Activated naive CD4-positive, alpha-beta T cell treated with anti-CD3 and anti-CD28 coated beads, Interleukin-2, amount 10 ng/mL, durations not matched to agents 7 days and 5 days (primary cell): ENCODE results near the gene ANKRD34A.

Experiments used
- CTCF ChIA-PET: fragments of 350-600 bp; sonication (Branson Sonifier 250); formaldehyde crosslinking; loops from one replicate; lab custom pipeline; 2021; ENCODE audit warnings: antibody characterized with exemption; lab: Charles Lee
- DNase-seq: peaks from one replicate; pipeline ENCODE4 v3.0.0-alpha.2; 2020
- H3K27ac Mint-ChIP-seq: one replicate; pipeline ENCODE4 v1.8.0; 2021; ENCODE audit warnings: mild to moderate bottlenecking, moderate library complexity, mixed read lengths
- H3K27me3 Mint-ChIP-seq: one replicate; pipeline ENCODE4 v1.8.0; 2021; ENCODE audit warnings: mild to moderate bottlenecking, mixed read lengths
- H3K36me3 Mint-ChIP-seq: one replicate; pipeline ENCODE4 v1.8.0; 2021; ENCODE audit warnings: mixed read lengths
- H3K4me1 Mint-ChIP-seq: one replicate; pipeline ENCODE4 v1.8.0; 2021; ENCODE audit warnings: mixed read lengths
- H3K4me3 Mint-ChIP-seq: one replicate; pipeline ENCODE4 v1.8.0; 2021; ENCODE audit warnings: mild to moderate bottlenecking, moderate library complexity, mixed read lengths
- H3K9me3 Mint-ChIP-seq: one replicate; pipeline ENCODE4 v1.8.0; 2021; ENCODE audit warnings: mixed read lengths

The ANKRD34A gene

GRCh38 chr1:145964328-145965118 lies at the start of gene ANKRD34A, which contains the start of gene POLR3GL:
Gene ANKRD34A (minus strand): TSS chr1:145964575. CDS start chr1:145961759, 2,816 bp downstream.
Gene POLR3GL (plus strand): TSS chr1:145964690. CDS start chr1:145974866, 10,176 bp downstream.
- CTCF ChIA-PET, result interaction anchor here (0.6 to 4.0 kb wide), 9 partner anchors 14 to 118 kb away, joined by 3 to 29 read pairs (median 5); partner anchors contain the start of genes NUDT17, PIAS3 and RBM8A
- DNase-seq, result peak; percentile 97
- Mint-ChIP-seq H3K9me3 (peaks cover 11% of the 10 kb centered on the region), H3K27ac (peak within 1 kb of the TSS; percentile 93), H3K4me1 (peaks cover 53% of the 10 kb centered on the region), H3K4me3 (peak within 1 kb of the TSS; percentile 87), H3K36me3 (peaks cover 18% of the 10 kb centered on the region), H3K27me3 (peaks cover 25% of the 10 kb centered on the region)

- Mint-ChIP-seq H3K36me3 (no peaks in the 10 kb centered on the region), H3K4me1 (peaks cover 15% of the 10 kb centered on the region), H3K27me3 (peaks cover 33% of the 10 kb centered on the region), H3K27ac (no peak overlapping the region), H3K4me3 (no peak overlapping the region), H3K9me3 (no peaks in the 10 kb centered on the region)
- CTCF ChIA-PET, result interaction anchor here (8.6 to 8.8 kb wide), 2 partner anchors 34 to 167 kb away, joined by 106 to 154 read pairs; partner anchors contain the start of gene NUDT17
- DNase-seq, result no peak
These were observed 49.2 kb upstream of the ANKRD34A start for GRCh38 chr1:146013559-146013922.

- Mint-ChIP-seq H3K9me3 (no peaks in the 10 kb centered on the region), H3K36me3 (no peaks in the 10 kb centered on the region), H3K27me3 (peaks cover 27% of the 10 kb centered on the region), H3K27ac (no peak overlapping the region), H3K4me1 (peaks cover 16% of the 10 kb centered on the region), H3K4me3 (no peak overlapping the region)
- peak; percentile 75 for DNase-seq
- CTCF ChIA-PET, result interaction anchor here (0.6 to 8.8 kb wide), 8 partner anchors 15 to 166 kb away, joined by 3 to 154 read pairs (median 4); partner anchors contain the start of genes NUDT17 and PIAS3
These were observed 48.6 kb upstream of the ANKRD34A start for GRCh38 chr1:146012703-146013558.

DNA sequence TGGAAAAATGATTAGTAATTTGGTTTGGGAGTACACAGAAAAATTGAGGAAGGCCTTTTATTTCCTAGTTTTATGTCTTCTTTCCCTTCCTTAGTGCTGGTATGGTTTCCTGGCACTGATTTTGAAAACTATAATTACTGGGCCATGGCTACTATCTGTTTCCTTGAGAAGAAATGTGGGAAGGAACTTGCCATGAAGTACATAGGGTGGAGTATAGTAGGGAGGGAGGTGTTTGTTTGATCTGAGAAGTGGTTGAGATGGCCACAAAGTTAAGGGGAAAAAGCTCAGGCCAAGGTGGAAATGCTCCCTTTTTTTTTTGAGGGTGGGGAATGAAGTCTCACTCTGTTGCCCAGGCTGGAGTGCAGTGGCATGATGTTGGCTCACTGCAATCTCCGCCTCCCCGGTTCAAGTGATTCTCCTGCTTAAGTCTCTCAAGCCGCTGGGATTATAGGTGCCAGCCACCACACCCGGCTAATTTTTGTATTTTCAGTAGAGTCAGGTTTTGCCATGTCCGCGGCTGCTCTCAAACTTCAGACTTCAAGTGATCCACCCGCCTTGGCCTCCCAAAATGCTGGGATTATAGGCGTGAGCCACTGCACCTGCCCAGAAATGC lies 45.9 kb upstream of the ANKRD34A start:
- no peaks in the 10 kb centered on the region for H3K9me3 Mint-ChIP-seq
- H3K27me3 Mint-ChIP-seq, result peaks cover 5% of the 10 kb centered on the region
- peaks cover 41% of the 10 kb centered on the region for H3K4me1 Mint-ChIP-seq
- no peak overlapping the region for H3K27ac Mint-ChIP-seq
- H3K4me3 Mint-ChIP-seq, result no peak overlapping the region
- CTCF ChIA-PET, result interaction anchor here (1.0 to 8.8 kb wide), 6 partner anchors 31 to 163 kb away, joined by 3 to 154 read pairs (median 17); partner anchors contain the start of gene NUDT17
- H3K36me3 Mint-ChIP-seq, result no peaks in the 10 kb centered on the region
- no peak for DNase-seq

DNA sequence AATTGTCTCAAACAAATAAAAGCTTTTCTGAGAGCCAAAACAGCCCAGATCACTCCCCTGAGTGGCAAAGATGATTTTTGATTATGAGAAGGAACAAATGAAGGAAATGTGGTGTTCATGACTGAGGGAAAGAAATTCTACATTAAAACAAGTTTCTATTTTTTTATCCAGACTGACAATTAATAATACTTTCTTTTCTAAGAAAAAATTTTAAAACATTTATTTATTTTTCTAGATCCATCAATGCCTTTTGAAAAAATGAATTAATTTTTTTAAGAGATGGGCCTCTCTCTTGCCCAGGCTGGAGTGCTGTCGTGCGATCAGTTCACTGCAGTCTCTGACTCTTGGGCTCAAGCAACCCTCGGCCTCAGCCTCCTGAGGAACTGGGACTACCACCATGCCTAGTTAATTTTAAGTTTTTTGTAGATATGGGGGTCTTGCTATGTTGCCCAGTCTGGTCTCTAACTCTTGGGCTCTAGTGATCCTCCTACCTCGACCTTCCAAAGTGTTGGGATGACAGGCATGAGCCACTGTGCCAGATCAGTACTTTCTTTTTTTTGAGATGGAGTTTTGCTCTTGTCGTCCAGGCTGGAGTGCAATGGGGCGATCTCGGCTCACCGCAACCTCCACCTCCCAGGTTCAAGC lies 43.2 kb upstream of the ANKRD34A start:
- DNase-seq, result no peak
- H3K4me3 Mint-ChIP-seq, result peak overlapping the region; percentile 54
- no peaks in the 10 kb centered on the region for H3K36me3 Mint-ChIP-seq
- H3K27me3 Mint-ChIP-seq, result no peaks in the 10 kb centered on the region
- H3K27ac Mint-ChIP-seq, result peak overlapping the region; percentile 91
- CTCF ChIA-PET, result interaction anchor here (0.7 to 8.8 kb wide), 7 partner anchors 12 to 161 kb away, joined by 3 to 154 read pairs (median 6); partner anchors contain the start of genes NUDT17 and TXNIP
- peaks cover 53% of the 10 kb centered on the region for H3K4me1 Mint-ChIP-seq
- no peaks in the 10 kb centered on the region for H3K9me3 Mint-ChIP-seq

GRCh38 chr1:146001709-146002108 lies 37.3 kb upstream of the ANKRD34A start:
- CTCF ChIA-PET, result interaction anchor here (1.8 kb wide), 1 partner anchor 22 kb away, joined by 9 read pairs; no protein-coding TSS in a partner anchor
- Mint-ChIP-seq H3K9me3 (no peaks in the 10 kb centered on the region), H3K27me3 (no peaks in the 10 kb centered on the region), H3K4me1 (peaks cover 73% of the 10 kb centered on the region), H3K27ac (no peak overlapping the region), H3K4me3 (no peak overlapping the region), H3K36me3 (no peaks in the 10 kb centered on the region)
- DNase-seq, result no peak

GRCh38 chr1:145999321-146000024 lies 35.1 kb upstream of the ANKRD34A start:
- DNase-seq, result peak; percentile 46
- CTCF ChIA-PET, result no interaction called here

DNA sequence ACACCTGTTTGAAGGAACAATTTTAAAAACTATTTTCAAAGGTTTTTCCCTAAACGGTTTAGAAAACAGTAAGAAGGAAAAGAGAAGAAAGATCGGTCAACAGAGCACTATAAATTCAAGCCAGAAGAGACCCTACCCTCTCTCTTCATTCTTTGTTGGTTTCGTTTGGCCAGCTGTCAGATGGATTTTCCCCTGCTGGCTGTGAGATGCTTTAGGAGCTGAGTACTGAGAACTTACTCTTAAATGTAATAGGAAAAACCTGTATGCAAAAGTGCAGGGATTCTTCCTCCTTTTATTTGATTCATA lies 33.3 kb upstream of the ANKRD34A start:
- H3K27ac Mint-ChIP-seq, result peak overlapping the region; percentile 99
- H3K4me3 Mint-ChIP-seq, result peak overlapping the region; percentile 97
- no peak for DNase-seq
- H3K9me3 Mint-ChIP-seq, result no peaks in the 10 kb centered on the region
- CTCF ChIA-PET, result interaction anchor here (1.1 to 11.5 kb wide), 3 partner anchors 9 to 20 kb away, joined by 4 to 132 read pairs (median 37); no protein-coding TSS in a partner anchor
- no peaks in the 10 kb centered on the region for H3K27me3 Mint-ChIP-seq
- peaks cover 53% of the 10 kb centered on the region for H3K4me1 Mint-ChIP-seq
- peaks cover 38% of the 10 kb centered on the region for H3K36me3 Mint-ChIP-seq

More at GRCh38 chr1:145999321-146000024, 35.1 kb upstream of the ANKRD34A start:
- Mint-ChIP-seq H3K36me3 (peaks cover 20% of the 10 kb centered on the region), H3K4me3 (peak overlapping the region; percentile 47), H3K4me1 (peaks cover 52% of the 10 kb centered on the region), H3K27me3 (no peaks in the 10 kb centered on the region), H3K27ac (peak overlapping the region; percentile 99), H3K9me3 (no peaks in the 10 kb centered on the region)

GRCh38 chr1:145997016-145997717 lies 32.8 kb upstream of the ANKRD34A start:
- Mint-ChIP-seq H3K4me3 (peak overlapping the region; percentile 97), H3K27me3 (no peaks in the 10 kb centered on the region), H3K27ac (peak overlapping the region; percentile 99), H3K36me3 (peaks cover 42% of the 10 kb centered on the region), H3K9me3 (no peaks in the 10 kb centered on the region), H3K4me1 (peaks cover 58% of the 10 kb centered on the region)
- DNase-seq, result peak; percentile 79
- CTCF ChIA-PET, result interaction anchor here (6.1 to 11.5 kb wide), 2 partner anchors 10 to 18 kb away, joined by 37 to 132 read pairs; no protein-coding TSS in a partner anchor

DNA sequence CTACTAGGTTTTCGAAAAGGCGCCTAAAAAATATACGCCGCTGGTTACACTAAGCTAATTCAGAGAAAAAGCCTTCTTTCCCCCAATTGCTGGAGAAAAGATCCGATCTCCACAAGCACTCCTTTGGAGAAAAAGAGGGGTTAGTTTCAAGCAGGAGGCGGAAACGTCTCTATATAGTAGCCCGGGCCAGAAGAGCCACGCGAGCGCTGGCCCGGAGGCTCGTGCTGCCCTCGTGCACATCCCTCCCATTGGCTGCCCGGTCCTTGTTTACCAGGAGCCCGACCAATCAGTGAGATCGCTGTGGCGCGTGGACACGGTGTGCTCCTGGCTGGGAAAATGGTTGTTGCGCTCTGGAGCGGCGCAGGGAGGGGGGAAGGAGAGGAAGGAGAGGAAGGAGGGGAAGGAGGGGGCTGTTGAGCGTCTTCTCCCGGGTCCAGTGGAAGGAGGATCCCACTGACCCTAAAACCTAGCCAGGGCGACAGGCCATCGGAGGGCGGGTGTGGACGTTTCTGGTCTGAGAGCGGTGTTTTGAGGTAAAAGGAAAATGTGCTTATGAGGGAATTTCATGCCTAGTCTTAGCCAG lies 32.1 kb upstream of the ANKRD34A start, which contains the start of gene TXNIP:
Gene TXNIP, minus strand, starts transcription at position 147 of the 583 bp plus-strand sequence. CDS start 313 bp downstream, outside the sequence.
- no peaks in the 10 kb centered on the region for H3K9me3 Mint-ChIP-seq
- H3K36me3 Mint-ChIP-seq, result peaks cover 48% of the 10 kb centered on the region
- no peaks in the 10 kb centered on the region for H3K27me3 Mint-ChIP-seq
- H3K27ac Mint-ChIP-seq, result peak within 1 kb of the TSS; percentile 99
- peak within 1 kb of the TSS; percentile 97 for H3K4me3 Mint-ChIP-seq
- DNase-seq, result peak; percentile 98
- CTCF ChIA-PET, result interaction anchor here (1.0 to 11.5 kb wide), 3 partner anchors 10 to 17 kb away, joined by 3 to 132 read pairs (median 37); no protein-coding TSS in a partner anchor
- H3K4me1 Mint-ChIP-seq, result peaks cover 60% of the 10 kb centered on the region

DNA sequence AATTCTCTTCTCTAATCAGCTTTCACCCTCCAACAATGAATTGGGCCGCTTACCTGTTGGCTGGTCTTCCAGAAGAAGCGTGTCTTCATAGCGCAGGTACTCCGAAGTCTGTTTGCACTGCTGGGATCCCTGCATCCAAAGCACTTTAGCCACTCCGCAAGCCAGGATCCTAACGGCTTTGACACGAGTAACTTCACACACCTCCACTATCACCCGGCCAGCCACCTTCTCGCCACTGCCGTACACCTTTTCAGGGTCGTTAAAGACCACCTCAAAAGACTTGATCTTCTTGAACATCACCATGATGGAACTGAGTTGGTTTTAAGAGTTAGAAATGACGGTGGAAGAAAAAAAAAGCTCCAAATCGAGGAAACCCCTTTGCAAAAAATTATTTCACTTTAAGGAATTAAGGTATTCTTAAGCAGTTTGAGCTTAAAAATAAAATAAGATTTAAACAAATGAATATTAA lies 31.6 kb upstream of the ANKRD34A start:
- peaks cover 53% of the 10 kb centered on the region for H3K36me3 Mint-ChIP-seq

More for the DNA sequence above, 31.6 kb upstream of the ANKRD34A start:
- CTCF ChIA-PET, result interaction anchor here (1.0 to 11.5 kb wide), 3 partner anchors 9 to 16 kb away, joined by 3 to 132 read pairs (median 37); no protein-coding TSS in a partner anchor
- Mint-ChIP-seq H3K27ac (peak overlapping the region; percentile 99), H3K4me1 (peaks cover 60% of the 10 kb centered on the region), H3K27me3 (no peaks in the 10 kb centered on the region), H3K4me3 (peak overlapping the region; percentile 97), H3K9me3 (no peaks in the 10 kb centered on the region)
- DNase-seq, result no peak
